ENCODE results near the gene TRIM36. TPM values are rescaled to one million over a fixed set of nuclear protein-coding genes. Genes with fewer than 3 reads are reported as not detected.

TRIM36 gene
- polyA plus RNA-seq, 1 of the 3 experiments (the other 2 are of a cell fraction) = 0.16 TPM

- WGBS (ENCODE audit: low lambda C conversion rate) = 56% methylated on average over 5 of the region's 5 CpGs
- CTCF ChIA-PET = no interaction called here
- Histone ChIP-seq H3K4me3 (ENCODE audit: low read depth in 2 of 2, low read length in 1 of 2) (no peak overlapping the region), H3F3A (replicated peaks; ENCODE audit: insufficient read depth) (no peaks in the 10 kb centered on the region), H3K4me1 (ENCODE audit: control insufficient read depth in 1 of 2, insufficient read depth in 2 of 2, low read depth in 1 of 2, low read length in 1 of 2) (no peaks in the 10 kb centered on the region), H3K9ac (no peak overlapping the region), H3K27ac (ENCODE audit: low read depth in 2 of 2, low read length in 1 of 2) (no peak overlapping the region), H3K27me3 (ENCODE audit: insufficient read depth) (no peaks in the 10 kb centered on the region), H2AFZ (ENCODE audit: low read depth) (no peak overlapping the region), H4K20me1 (ENCODE audit: insufficient read depth) (no peaks in the 10 kb centered on the region), H3K4me2 (no peak overlapping the region), H3K79me2 (ENCODE audit: insufficient read depth) (no peaks in the 10 kb centered on the region), H3K36me3 (replicated peaks in 1 of 2; ENCODE audit: control insufficient read depth in 1 of 2, insufficient read depth in 2 of 2, low read length in 1 of 2) (no peaks in the 10 kb centered on the region), H3K9me2 (no peaks in the 10 kb centered on the region), H3K9me3 (no peaks in the 10 kb centered on the region)
- POLR2A ChIA-PET = no interaction called here
- no peak for TF ChIP-seq MAX (IDR thresholded peaks at IDR 0.05; ENCODE audit: low read depth)
- no peak for TF ChIP-seq MXI1 (IDR thresholded peaks at IDR 0.05; ENCODE audit: low read depth, low read length)
- TF ChIP-seq GABPA (IDR thresholded peaks at IDR 0.05; ENCODE audit: low read depth) = no peak
- TF ChIP-seq GATA2 (CRISPR knock-in tag; IDR thresholded peaks at IDR 0.05) = no peak
- TF ChIP-seq SIN3A (IDR thresholded peaks at IDR 0.05; ENCODE audit: borderline replicate concordance, low read depth, low read length) = no peak
- TF ChIP-seq TAF1 (IDR thresholded peaks at IDR 0.05; ENCODE audit: borderline replicate concordance, low read depth, low read length) = no peak
- TF ChIP-seq TCF12 (IDR thresholded peaks at IDR 0.05) = no peak
- TF ChIP-seq EP300 (IDR thresholded peaks at IDR 0.05; ENCODE audit: borderline replicate concordance in 1 of 2, low read depth in 1 of 2, low read length in 1 of 2) = no peak
- no peak for TF ChIP-seq FOXJ3 (CRISPR knock-in tag; IDR thresholded peaks at IDR 0.05)
- TF ChIP-seq RXRA (IDR thresholded peaks at IDR 0.05; ENCODE audit: borderline replicate concordance, low read depth) = no peak
- no peak for TF ChIP-seq SMC3 (IDR thresholded peaks at IDR 0.05; ENCODE audit: low read depth, low read length)
- no peak for TF ChIP-seq USF2 (IDR thresholded peaks at IDR 0.05; ENCODE audit: borderline replicate concordance, low read depth, low read length)
- TF ChIP-seq TEAD4 (IDR thresholded peaks at IDR 0.05; ENCODE audit: borderline replicate concordance, insufficient read depth) = no peak
- no peak for TF ChIP-seq RAD21 (IDR thresholded peaks at IDR 0.05; ENCODE audit: low read length)
- TF ChIP-seq IRF3 (IDR thresholded peaks at IDR 0.05; ENCODE audit: low read depth, low read length) = no peak
- TF ChIP-seq YY1 (IDR thresholded peaks at IDR 0.05; ENCODE audit: low read depth) = no peak
- TF ChIP-seq MEF2A (IDR thresholded peaks at IDR 0.05; ENCODE audit: borderline replicate concordance, low read depth) = no peak
- TF ChIP-seq REST (IDR thresholded peaks at IDR 0.05; ENCODE audit: low read depth, low read length) = no peak
- no peak for TF ChIP-seq ELF1 (IDR thresholded peaks at IDR 0.05)
- DNase-seq = no peak
Measured at GRCh38 chr5:115109840-115110239, 59.9 kb downstream of the TRIM36 start.
